ENCODE data around the gene DNAJB9.
"Not testable (repeated sequence)": the region's sequence is repeated elsewhere in the genome, so short reads cannot be mapped to it uniquely, and the experiment has no call there.

The DNAJB9 gene

DNA sequence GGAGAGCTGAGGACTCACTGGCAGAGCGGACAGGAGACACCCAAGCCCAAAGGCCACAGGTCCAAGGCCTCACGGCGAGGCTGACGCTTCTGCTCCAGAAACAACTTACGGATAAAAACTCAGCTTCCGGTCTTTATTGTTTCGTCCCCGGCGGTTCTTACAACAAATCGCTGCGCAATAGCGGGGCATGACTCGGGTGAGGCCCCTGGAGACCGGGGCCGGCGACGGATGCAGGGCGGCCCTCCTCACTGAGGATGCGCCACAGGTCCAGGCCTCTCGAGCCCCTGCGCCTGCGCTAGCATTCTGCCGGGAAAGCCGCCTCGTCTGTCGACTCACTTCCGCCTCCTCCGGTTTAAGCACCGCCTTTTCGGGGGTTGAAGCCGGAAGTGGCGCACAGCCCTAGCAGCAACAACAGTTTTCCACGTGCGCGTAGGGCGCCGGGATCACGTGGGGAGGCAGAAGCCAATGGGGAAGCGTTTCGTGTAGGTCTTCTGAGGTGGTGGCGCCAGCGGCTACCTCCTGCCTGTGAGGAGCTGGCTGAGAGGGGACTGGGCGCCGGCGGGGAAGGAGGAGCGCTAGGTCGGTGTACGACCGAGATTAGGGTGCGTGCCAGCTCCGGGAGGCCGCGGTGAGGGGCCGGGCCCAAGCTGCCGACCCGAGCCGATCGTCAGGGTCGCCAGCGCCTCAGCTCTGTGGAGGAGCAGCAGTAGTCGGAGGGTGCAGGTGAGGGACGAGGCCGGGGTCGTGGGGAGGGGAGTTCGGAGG is at the start of gene DNAJB9, which contains the start of gene THAP5:
DNAJB9 (plus strand) TSS at position 494 of the 765 bp plus-strand sequence. CDS start 1,853 bp downstream, outside the sequence.
THAP5 (minus strand) TSS at position 326 of the 765 bp plus-strand sequence; CDS start at position 189, 137 bp downstream.
- peak; percentile 99 for DNase-seq (ENCODE audit: low spot score)

DNA sequence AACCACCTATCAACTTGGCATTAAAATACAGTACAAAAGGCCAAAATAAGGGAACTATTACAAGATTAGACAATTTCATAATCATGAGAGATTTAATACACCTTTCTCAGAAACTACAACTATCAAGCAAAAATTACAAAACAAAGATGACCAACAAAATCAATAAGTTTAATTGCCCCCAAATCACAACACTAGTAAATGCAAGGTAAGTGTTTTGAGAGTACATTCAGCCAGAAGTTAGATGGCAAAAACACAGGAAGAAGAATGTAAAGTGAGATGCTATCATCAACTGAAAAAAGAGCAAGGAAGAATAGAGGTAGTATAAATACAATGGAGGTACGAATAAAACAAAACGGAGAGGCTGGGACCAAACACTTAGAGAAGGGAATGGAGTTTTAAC is 46.9 kb upstream of the DNAJB9 start:
- no peak for DNase-seq (ENCODE audit: low spot score)

DNA sequence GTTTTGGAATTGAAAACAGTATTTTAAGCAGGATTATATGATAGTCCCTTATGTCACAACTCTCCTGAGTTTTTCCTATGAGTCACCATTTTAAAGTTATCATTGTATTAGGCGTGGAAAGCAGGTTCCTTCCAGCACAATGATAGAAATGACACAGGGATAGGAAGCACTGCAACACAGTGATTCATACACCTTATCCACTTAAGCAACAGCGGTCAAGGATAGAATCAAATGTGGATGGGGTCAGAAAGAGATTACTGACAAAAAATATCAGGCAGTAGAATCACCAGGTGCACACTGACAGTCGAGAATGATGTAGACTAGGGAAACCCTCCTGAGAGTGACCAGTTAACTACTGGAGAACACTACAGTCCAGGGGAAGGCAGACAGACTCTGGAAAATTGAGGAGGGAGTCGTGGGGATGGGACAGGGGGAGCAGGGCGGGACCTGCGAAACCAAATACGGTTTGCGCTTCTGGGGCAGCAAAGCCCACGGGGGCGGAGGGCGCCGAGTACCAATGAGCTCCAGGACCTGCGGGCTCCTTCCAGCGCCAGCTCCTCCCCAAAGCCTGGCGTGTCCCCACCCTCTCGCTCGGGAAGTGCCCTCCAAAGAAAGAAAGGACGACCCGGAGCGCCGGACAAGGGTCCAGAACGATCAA is 44.2 kb upstream of the DNAJB9 start:
- peak; percentile 78 for DNase-seq (ENCODE audit: low spot score)

DNA sequence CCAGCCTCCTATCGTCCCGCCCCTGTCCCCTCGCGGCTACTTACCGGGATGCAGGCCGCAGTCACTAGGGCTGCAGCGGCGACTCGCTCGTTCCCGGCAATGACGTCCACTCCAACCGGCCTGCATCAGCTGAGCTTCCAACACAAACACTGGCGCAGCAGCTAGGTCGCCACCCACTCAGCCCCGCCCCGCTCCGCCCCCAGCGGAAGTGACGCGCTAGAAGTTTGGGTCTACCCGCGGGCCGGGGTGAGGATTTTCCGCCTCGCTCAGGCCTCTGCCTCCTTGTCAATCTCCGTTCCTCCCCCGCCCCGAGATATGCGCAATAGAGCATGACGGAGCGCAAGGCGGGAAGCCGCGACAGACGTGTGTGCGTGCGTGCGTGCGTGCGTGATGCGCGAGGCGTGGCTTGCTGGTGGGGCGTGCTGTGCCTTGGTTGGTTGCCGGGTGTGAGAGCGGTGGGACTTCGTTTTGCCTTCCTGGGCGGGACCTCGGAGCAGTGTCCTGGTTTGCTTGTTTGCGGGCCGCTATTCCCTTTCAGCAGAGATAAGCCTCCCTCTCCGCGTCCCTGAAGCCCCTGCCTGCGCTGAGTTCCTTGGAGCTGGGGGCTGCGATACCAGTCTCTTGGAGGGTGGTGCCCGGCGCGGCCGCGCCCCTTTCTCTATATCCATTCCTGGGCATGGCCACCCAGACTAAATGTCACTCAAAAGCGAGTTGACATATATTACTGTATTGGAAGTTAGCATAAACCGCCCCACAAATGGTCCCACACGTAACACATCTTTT is 43.5 kb upstream of the DNAJB9 start, which contains the start of gene PNPLA8:
PNPLA8 (minus strand) TSS at position 151 of the 783 bp plus-strand sequence. CDS start 10,644 bp downstream, outside the sequence.
- DNase-seq (ENCODE audit: low spot score): peak; percentile 99

DNA sequence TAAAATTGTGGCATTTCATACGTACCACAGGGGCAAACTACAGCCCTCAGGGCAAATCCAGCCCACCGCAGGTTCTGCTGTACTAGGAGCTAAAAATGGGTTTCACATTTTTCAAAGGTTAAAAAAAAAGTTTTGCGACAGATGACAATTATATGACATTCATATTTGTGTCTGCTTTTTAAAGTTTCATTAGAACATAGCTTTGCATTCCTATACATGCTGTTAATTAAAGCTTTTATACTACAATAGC is 43.0 kb upstream of the DNAJB9 start:
- DNase-seq (ENCODE audit: low spot score): no peak

DNA sequence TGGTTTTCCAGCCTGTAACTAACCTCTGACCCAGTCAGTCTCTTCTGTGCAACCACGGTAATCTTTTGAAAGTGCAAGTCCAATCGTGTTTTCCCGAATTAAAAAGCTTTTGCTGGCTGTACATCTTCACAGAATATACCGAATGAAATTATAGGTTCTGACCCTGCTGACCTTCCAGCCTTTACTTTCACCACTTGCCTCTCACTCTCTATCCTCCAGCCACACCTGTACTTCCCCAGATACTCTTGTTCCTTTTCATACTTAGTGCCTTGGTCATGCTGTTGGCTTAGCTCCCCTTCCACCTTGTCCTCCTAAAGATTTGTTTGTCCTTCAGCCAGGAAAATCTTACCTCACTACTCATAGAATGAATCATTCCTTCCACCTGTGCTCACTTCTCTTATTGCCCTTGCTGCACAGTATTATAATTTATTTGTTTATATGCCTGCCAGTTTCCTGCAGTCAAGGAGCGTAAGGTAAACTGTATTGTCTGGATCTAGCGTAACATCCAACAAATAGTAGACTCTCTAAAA is 41.4 kb upstream of the DNAJB9 start:
- no peak for DNase-seq (ENCODE audit: low spot score)

DNA sequence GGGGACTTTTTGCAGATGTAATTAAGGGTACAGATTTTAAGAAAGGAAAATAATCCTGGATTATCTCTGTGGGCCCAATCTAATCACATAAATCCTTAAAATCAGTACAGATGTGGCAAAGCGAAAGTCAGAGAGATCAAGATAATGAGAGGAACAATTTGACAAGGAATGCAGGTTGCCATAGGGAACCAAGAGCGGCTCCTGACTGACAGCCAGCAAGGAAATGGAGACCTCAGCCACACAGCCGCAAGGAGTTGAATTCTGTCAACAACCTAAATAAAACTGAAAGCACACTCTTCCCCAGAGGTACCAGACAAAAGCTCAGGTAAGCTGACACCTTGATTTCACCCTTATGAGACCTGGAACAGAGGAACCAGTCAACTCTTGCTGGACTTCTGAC is 40.3 kb upstream of the DNAJB9 start:
- no peak for DNase-seq (ENCODE audit: low spot score)

DNA sequence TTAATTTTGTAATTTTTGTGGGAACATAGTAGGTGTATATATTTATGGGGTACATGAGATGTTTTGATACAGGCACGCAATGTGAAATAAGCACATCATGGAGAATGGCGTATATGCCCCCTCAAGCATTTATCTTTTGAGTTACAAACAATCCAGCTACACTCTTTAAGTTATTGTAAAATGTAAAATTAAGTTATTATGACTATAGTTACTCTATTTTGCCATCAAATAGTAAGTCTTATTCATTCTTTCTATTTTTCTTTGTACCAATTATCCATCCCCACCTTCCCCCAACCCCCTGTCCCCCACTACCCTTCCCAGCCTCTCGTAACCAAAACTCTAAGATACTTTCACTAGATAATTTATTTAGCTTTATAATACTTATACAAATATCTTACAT is 36.0 kb upstream of the DNAJB9 start:
- DNase-seq (ENCODE audit: low spot score): no peak

DNA sequence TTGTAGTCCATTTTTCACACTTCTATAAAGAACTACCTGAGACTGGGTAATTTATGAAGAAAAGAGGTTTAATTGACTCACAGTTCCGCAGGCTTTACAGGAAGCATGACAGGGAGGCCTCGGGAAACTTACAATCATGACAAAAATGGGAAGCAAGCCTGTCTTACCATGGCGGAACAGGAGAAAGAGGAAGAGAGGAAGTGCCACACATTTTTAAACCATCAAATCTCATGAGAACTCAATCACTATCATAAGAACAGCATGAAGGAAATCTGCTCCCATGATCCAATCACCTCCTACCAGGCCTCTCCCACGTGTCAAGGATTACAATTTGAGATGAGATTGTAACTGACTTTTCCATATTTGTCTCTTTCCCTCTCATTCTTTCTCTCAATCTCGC is 34.4 kb upstream of the DNAJB9 start:
- DNase-seq (ENCODE audit: low spot score): no peak

DNA sequence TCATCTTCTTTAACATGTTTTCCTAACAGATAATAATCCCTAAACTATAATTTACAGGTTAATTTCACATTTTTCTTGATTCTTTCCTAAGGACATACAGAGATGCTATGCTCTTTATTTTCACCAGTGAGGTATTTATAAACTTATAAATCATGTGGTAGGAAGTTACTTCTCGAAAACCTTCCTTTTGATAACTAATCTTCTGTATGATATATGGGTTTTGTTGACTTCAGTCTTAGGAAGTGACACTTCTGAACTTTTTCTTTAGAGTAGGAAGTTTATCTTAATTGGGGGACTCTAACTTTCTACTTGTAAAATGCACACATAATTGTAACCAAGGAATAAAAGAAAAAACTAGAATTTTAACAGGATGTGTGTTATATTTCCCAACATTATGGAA is 33.9 kb upstream of the DNAJB9 start:
- DNase-seq (ENCODE audit: low spot score): no peak

DNA sequence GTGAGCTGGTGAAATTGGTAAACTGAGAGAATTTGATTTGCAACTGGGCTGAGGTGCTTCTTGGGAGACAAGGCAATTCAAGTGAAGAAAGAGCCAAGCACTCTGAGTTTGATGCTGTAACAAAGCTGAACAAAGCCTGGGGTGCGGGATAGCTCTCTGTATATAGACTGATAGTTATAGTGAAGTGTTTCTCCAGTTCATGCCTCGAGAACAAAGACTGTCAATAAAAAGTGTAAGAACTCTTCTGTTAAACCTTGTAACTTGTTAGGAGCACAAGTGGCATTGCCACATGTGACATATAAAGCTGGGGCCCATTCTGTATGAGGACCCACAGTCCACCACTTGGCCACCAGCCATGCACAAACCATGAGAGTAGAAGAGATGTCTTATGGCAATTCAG is 32.4 kb upstream of the DNAJB9 start:
- no peak for DNase-seq (ENCODE audit: low spot score)

DNA sequence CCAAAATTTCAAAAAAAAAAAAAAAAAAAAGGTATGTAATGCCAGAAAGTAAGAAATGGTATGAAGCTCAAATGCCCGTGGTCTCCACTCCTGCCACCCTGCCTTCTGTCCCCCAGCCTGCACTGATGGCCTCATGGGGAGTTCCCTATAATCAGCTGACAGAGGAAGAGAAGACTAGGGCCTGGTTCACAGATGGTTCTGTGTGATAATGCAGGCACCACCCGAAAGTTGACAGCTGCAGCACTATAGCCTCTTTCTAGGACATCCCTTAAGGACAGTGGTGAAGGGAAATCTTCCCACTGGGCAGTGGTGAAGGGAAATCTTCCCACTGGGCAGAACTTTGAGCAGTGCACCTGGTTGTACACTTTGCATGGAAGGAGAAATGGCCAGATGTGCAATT is 31.4 kb upstream of the DNAJB9 start:
- DNase-seq (ENCODE audit: low spot score): not testable (repeated sequence)

DNA sequence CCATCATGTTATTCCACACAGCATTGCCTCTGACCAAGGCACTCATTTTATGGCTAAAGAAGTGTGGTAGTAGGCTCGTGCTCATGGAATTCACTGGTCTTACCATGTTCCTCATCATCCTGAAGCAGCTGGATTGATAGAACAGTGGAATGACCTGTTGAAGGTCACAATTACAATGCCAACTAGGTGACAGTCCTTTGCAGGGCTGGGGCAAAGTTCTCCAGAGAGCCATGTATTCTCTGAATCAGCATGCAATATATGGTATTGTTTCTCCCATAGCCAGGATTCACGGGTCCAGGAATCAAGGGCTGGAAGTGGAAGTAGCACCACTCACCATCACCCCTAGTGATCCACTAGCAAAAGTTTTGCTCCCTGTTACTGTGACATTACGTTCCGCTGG is 31.0 kb upstream of the DNAJB9 start:
- not testable (repeated sequence) for DNase-seq (ENCODE audit: low spot score)

DNA sequence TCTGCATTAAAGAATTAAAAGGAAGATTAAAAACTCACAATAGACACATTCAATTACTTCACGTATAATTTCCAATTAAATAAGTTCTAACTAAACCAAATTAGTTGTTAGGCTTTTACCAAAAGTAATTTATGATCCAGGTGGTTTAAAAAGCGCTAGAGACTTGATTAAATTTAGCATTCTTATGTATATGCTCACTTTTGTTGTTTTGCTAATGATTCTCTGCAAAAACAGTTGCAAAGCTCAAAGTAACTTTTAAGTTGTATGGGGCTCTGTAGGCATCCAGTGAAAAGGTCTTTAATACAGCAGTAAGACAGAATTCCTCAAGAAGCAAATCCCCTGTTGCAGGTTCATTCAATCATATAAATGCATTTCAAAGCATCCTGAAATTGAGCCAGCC is 28.2 kb upstream of the DNAJB9 start:
- no peak for DNase-seq (ENCODE audit: low spot score)

DNA sequence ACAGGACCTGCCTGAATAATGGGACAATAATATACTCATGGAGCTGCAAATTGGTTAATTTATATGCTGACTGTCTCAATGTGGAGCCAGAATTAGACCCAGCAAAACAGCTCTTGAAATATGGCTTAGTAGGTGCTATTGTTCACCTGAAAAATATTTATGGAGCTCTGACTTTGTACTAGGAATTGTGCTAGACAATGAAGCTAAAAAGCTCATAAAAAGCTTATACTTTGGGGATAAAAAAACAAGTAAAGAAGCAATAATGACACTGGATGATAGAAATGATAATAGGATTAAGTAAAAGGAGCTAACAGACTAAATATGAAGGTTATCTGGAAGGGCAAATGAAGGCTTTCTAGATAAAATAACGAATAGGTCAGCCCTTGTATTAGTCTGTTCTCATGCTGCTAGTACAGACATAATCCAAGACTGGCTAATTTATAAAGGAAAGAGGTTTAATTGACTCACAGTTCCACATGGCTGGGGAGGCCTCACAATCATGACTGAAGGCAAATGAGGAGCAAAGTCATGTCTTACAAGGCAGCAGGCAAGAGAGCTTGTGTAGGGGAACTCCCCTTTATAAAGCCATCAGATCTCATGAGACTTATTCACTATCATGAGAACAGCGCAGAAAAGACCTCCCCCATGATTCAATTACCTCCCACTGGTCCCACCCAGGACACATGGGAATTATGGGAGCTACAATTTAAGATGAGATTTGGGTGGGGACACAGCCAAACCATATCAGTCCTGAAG is 21.4 kb upstream of the DNAJB9 start:
- DNase-seq (ENCODE audit: low spot score): not testable (repeated sequence)

DNA sequence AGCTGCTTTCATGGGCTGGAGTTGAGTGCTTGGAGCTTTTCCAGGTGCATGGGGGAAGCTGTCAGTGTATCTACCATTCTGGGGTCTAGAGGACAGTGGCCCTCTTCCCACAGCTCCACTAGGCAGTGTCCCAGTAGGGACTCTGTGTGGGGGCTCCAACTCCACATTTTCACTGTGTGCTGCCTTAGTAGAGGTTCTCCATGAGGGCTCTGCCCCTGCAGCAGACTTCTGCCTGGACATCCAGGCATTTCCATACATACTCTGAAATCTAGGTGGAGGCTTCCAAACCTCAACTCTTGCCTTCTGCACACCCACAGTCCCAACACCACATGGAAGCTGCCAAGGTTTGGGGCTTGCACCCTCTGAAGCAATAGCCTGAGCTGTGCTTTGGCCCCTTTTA is 13.0 kb upstream of the DNAJB9 start:
- not testable (repeated sequence) for DNase-seq (ENCODE audit: low spot score)

DNA sequence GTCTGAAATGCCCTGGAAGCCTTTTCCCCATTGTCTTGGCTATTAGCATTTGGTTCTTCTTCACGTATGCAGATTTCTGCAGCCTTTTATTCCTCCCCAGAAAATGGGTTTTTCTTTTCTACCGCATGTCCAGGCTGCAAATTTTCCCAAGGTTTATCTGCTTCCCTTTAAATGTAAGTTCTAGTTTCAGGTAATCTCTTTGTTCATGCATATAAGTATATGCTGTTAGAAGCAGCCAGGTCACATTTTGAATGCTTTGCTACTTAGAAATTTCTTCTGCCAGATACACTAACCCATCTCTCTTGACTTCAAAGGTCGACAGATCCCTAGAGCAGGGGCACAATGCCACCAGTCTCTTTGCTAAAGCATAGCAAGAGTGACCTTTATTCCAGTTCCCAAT is 12.5 kb upstream of the DNAJB9 start:
- no peak for DNase-seq (ENCODE audit: low spot score)

DNA sequence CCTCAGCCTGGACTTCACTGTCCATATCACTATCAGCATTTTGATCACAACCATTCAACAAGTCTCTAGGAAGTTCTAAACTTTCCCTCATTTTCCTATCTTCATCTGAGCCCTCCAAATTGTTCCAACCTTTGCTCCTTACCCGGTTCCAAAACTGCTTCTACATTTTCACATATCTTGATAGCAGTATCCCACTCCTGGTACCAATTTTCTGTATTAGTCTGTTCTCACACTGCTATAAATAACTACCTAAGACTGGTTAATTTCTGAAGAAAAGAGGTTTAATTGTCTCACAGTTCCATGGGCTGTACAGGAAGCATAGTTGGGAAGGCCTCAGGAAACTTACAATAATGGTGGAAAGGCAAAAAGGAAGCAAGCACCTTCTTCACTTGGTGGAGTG is 12.1 kb upstream of the DNAJB9 start:
- DNase-seq (ENCODE audit: low spot score): no peak

DNA sequence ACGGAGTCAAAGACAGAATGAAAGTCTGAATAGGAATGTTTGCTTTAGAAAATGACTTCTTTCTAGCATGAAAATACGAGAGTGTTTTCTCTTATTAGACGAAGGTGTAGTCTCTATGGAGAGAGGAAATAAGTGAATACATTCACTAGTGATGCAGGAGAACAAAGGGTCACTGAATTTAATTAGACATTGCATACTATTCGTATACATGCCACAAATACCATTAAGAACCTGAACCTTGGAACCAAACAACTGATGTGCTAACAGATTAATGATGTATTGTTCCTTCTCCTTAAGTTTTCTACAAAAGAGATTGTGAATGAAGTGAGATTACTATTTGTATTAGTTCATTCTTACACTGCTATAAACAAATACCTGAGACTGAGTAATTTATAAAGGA is 10.4 kb upstream of the DNAJB9 start:
- no peak for DNase-seq (ENCODE audit: low spot score)

DNA sequence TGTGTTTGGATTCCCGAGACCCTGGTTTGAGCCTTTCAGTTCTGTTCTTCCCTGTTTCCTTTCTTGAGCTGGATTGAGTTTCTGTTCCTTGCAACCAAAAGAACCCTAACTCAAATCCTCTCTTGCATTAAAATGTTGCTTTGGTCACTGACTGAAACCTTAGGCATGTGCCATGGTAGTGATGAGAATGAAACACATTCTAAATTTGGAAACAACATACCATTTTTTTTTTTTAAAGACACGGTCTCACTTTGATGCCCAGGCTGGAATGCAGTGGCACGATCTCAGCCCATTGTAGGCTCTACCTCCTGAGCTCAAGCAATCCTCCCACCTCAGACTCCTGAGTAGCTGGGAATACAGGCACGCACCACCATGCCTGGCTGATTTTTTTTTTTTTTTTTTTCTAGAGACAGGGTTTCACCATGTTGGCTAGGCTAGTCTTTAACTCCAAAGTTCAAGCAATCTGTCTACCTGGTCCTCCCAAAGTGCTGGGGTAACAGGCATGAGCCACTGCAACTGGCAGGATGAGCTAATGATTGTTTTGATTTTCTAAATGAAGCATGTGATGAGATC is 8.5 kb upstream of the DNAJB9 start:
- DNase-seq (ENCODE audit: low spot score): no peak

DNA sequence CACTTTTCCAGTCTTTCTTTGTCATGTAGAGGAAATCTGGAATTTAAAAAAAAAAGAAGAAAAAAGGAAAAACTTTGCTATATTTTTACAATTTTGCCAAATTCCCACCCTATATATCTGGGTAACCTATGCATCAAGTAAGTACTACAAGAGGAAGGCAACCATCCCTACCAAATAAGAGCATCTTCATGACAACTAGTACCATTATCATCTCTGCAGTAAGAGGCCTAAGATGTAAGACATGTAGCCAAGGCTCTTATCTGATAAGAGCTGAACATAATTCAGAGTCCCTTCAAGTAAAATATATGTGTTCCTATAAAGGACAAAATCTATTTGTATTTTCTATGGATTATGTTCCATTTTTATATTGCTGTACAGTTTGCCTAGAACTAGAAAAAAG is 3.7 kb upstream of the DNAJB9 start:
- DNase-seq (ENCODE audit: low spot score): no peak
